Smooth muscle cell (in vitro differentiated cells): ENCODE measurements around the gene GPR135. TPM values are rescaled to one million over a fixed set of nuclear protein-coding genes. Genes with fewer than 3 reads are reported as not detected.
A peak's percentile ranks its signal among the peaks of the same experiment; 100 is the strongest.

Experiments used
- DNase-seq: peaks from one replicate; lab custom pipeline; 2025; ENCODE audit not compliant: unreplicated experiment; lab: John Stamatoyannopoulos, UW
- H2AFZ ChIP-seq: fragments of 200-600 bp; sonication (generic); 2 replicates; pipeline ENCODE4 v1.6.0; 2016; ENCODE audit warnings: antibody characterized with exemption, low read depth, mild to moderate bottlenecking
- H3F3A ChIP-seq: fragments of 200-600 bp; sonication (generic); 2 replicates; pipeline ENCODE4 v1.6.0; 2017; ENCODE audit warnings: antibody characterized with exemption, low read depth
- H3K27ac ChIP-seq: fragments of 200-600 bp; sonication (generic); 2 replicates; pipeline ENCODE4 v1.5.1; 2016; ENCODE audit warnings: low read depth, mild to moderate bottlenecking
- H3K27me3 ChIP-seq: fragments of 200-600 bp; sonication (generic); 2 replicates; pipeline ENCODE4 v1.6.1; 2016; ENCODE audit warnings: low read depth, mild to moderate bottlenecking
- H3K36me3 ChIP-seq: fragments of 200-600 bp; sonication (generic); 2 replicates; pipeline ENCODE4 v1.5.1; 2016; ENCODE audit warnings: low read depth
- H3K4me1 ChIP-seq: fragments of 200-600 bp; sonication (generic); 2 replicates; pipeline ENCODE4 v1.5.1; 2016; ENCODE audit warnings: low read depth
- H3K4me2 ChIP-seq: fragments of 200-600 bp; sonication (generic); 2 replicates; pipeline ENCODE4 v1.6.0; 2016; ENCODE audit warnings: mild to moderate bottlenecking
- H3K4me3 ChIP-seq: fragments of 200-600 bp; sonication (generic); 2 replicates; pipeline ENCODE4 v1.5.1; 2016; ENCODE audit warnings: mild to moderate bottlenecking
- H3K79me2 ChIP-seq: fragments of 200-600 bp; sonication (generic); 2 replicates; pipeline ENCODE4 v1.6.0; 2016; ENCODE audit warnings: low read depth, mild to moderate bottlenecking
- H3K9ac ChIP-seq: fragments of 200-600 bp; sonication (generic); 2 replicates; pipeline ENCODE4 v1.6.0; 2016; ENCODE audit warnings: low read depth
- H3K9me3 ChIP-seq: fragments of 200-600 bp; sonication (generic); replicated peaks from 2 replicates; pipeline ENCODE4 v1.5.1; 2016; ENCODE audit warnings: low read depth
- H4K20me1 ChIP-seq: fragments of 200-600 bp; sonication (generic); 2 replicates; pipeline ENCODE4 v1.6.0; 2016; ENCODE audit warnings: low read depth
- CTCF ChIP-seq: fragments of 200-600 bp; sonication (generic); IDR thresholded peaks from 2 replicates; pipeline ENCODE4 v1.5.1; 2017; ENCODE audit warnings: borderline replicate concordance, mild to moderate bottlenecking, antibody characterized with exemption; ENCODE audit not compliant: insufficient read depth, poor library complexity, severe bottlenecking
- WGBS: methylation state at CpG from one replicate; pipeline ENCODE4 v1.1.7; 2016; ENCODE audit warnings: low lambda C conversion rate; 5-methylcytosine and 5-hydroxymethylcytosine counted together
- polyA plus RNA-seq: library from polyadenylated mRNA; unstranded; fragments of >200 nt; fragmentation: Nextera tagmentation; extraction: Ambion mirVana; gene quantifications from 2 replicates; pipeline ENCODE4 v1.2.1, GENCODE V29; 2016
- total RNA-seq: library from RNA; depleted of rRNA; stranded (reverse); fragments of >200 nt; gene quantifications from 2 replicates; pipeline ENCODE4 v1.2.3, GENCODE V29; 2014

The GPR135 gene
- total and polyA plus RNA-seq, 2 experiments from 2014 or later: 1.1 to 2.1 TPM

- Histone ChIP-seq H3K9ac (no peak overlapping the region), H3K4me2 (peak overlapping the region; percentile 29), H3K36me3 (no peaks in the 10 kb centered on the region), H3K4me1 (no peaks in the 10 kb centered on the region), H3K27me3 (no peaks in the 10 kb centered on the region), H3K27ac (no peak overlapping the region), H3K9me3 (no peaks in the 10 kb centered on the region), H3K79me2 (no peaks in the 10 kb centered on the region), H2AFZ (no peak overlapping the region), H3F3A (no peaks in the 10 kb centered on the region), H3K4me3 (no peak overlapping the region), H4K20me1 (no peaks in the 10 kb centered on the region)
- no peak for DNase-seq
- 49% methylated on average over 5 of the region's 5 CpGs for WGBS
- no peak for TF ChIP-seq CTCF
Measured at GRCh38 chr14:59439256-59439965, 25.8 kb downstream of the GPR135 start.

GRCh38 chr14:59438195-59438647 is 27.0 kb downstream of the GPR135 start:
- H3K4me3 ChIP-seq: no peak overlapping the region
- H2AFZ ChIP-seq: no peak overlapping the region
- no peaks in the 10 kb centered on the region for H3F3A ChIP-seq
- H3K36me3 ChIP-seq: no peaks in the 10 kb centered on the region
- no peak for TF ChIP-seq CTCF
- DNase-seq: no peak
- H3K79me2 ChIP-seq: no peaks in the 10 kb centered on the region
- no peaks in the 10 kb centered on the region for H3K27me3 ChIP-seq
- H3K9ac ChIP-seq: no peak overlapping the region
- H3K9me3 ChIP-seq: no peaks in the 10 kb centered on the region
- 42% methylated on average over 1 of the region's 1 CpG for WGBS
- peak overlapping the region; percentile 29 for H3K4me2 ChIP-seq
- no peaks in the 10 kb centered on the region for H3K4me1 ChIP-seq
- H3K27ac ChIP-seq: no peak overlapping the region
- no peaks in the 10 kb centered on the region for H4K20me1 ChIP-seq

GRCh38 chr14:59435987-59436386 is 29.2 kb downstream of the GPR135 start:
- Histone ChIP-seq H3K27me3 (no peaks in the 10 kb centered on the region), H4K20me1 (no peaks in the 10 kb centered on the region), H3K4me3 (no peak overlapping the region), H3F3A (no peaks in the 10 kb centered on the region), H3K27ac (no peak overlapping the region), H3K79me2 (no peaks in the 10 kb centered on the region), H3K9me3 (no peaks in the 10 kb centered on the region), H3K4me1 (no peaks in the 10 kb centered on the region), H3K36me3 (no peaks in the 10 kb centered on the region), H3K9ac (no peak overlapping the region), H2AFZ (no peak overlapping the region), H3K4me2 (no peak overlapping the region)
- TF ChIP-seq CTCF: no peak
- no peak for DNase-seq
- WGBS: 100% methylated on average over 1 of the region's 1 CpG

- Histone ChIP-seq H2AFZ (no peak overlapping the region), H3K9me3 (no peaks in the 10 kb centered on the region), H3K4me3 (no peak overlapping the region), H3K4me1 (no peaks in the 10 kb centered on the region), H3K36me3 (no peaks in the 10 kb centered on the region), H3K27me3 (no peaks in the 10 kb centered on the region), H3K79me2 (no peaks in the 10 kb centered on the region), H4K20me1 (no peaks in the 10 kb centered on the region), H3F3A (no peaks in the 10 kb centered on the region), H3K9ac (no peak overlapping the region), H3K4me2 (no peak overlapping the region), H3K27ac (no peak overlapping the region)
- DNase-seq: no peak
- 83% methylated on average over 3 of the region's 3 CpGs for WGBS
- TF ChIP-seq CTCF: no peak
Measured at GRCh38 chr14:59435101-59435500, 30.1 kb downstream of the GPR135 start.
